GM18498 (cell line): Measurements from ENCODE around the gene DUXB.

ENCODE experiments used
- ATAC-seq: cut with Tn5 transposase; IDR thresholded peaks from one replicate; pipeline ENCODE4 v1.9.1; 2021; ENCODE audit warnings: mild to moderate bottlenecking, moderate library complexity; ENCODE audit not compliant: unreplicated experiment

The DUXB gene, protein sequence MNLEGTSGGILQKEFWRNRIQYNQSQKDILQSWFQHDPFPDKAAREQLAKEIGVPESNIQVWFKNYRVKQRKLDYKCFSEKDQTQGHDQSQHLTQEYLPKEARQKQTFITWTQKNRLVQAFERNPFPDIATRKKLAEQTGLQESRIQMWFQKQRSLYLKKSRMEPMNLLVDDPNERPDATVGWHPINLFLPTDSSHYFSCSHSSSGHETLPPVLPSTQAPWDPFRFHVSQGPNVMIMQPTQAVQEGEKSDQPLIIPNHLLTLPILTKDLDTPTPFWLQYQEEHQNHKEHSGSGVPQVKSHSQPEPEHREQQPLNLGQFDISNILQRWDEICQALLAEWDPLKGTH

DNA sequence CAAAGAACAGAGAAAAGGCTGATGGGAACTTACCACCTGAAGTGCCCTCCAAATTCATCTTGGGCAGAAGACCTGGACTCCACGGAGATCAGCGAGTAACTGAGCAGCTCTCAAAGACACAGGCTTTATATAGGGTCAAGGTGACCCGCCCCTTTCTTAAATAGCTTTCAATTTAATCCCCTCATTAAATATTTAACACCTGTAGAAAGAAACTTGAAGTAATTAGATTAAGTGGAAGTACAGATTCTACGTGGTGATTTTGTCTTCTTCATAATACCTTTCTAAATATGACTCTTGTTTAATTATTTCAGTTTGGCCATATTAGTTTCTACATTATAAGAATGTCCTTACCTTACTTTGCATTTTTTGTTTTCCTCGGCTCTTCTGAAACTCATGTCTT lies at the start of gene DUXB:
TSS of gene DUXB (minus strand) at position 101 of the 400 bp plus-strand sequence. CDS start at position 58, 43 bp downstream.
- no peak for ATAC-seq

DNA sequence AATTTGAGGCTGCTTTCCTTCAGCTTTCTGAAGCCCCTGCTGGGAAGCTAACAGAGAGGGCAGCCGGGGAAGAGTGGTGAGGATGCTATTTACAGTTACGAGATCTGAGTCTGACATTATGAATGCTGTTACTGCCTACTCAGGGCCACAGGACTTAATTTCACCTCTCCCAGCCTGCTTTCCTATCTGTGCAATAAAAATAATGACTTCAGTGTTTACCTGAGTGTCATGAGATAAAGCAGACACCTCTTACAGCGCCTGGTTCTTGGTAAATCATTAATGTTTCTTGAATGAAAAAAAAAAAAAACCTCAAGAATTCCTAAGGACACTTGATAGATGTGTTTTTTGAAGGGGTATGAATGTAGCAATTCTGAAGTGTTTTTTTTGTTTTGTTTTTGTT lies 49.3 kb upstream of the DUXB start:
- ATAC-seq, result no peak

DNA sequence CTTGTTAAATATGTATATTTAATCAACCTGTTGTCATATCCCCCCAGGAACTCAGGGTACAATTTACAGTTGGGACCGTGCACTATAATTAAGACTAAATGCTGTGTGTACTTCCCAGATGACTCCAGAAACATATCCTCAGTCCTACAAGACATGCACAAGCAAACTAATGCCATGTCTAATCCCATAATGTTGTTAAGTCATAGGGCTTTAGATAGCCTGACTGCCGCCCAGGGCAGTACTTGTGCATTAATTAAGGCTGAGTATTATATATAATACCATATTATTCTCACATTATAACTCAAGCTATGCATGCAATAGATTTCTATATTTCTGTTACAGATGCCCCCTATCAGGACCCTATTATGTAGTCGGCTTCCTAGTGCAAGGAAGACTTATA lies 45.1 kb upstream of the DUXB start:
- ATAC-seq, result no peak

DNA sequence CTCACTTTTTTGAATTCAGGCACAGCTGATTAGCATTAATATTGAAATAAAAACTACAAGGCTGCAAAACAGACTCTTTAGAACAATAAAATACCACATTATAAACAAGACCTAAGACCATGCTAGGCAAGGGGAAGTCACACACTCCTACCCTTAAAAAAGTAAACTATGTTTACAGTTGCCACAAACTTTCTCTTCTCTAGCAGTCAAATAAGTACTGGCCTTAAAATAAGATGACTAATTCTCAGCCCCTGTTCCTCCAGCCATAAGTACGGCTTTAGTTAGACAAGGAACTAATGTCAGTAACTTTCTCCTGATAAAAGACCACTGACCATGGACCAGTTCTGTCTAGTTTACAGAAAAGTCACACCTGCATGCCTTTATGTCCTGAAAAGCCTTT lies 44.6 kb upstream of the DUXB start:
- ATAC-seq, result peak; percentile 65

DNA sequence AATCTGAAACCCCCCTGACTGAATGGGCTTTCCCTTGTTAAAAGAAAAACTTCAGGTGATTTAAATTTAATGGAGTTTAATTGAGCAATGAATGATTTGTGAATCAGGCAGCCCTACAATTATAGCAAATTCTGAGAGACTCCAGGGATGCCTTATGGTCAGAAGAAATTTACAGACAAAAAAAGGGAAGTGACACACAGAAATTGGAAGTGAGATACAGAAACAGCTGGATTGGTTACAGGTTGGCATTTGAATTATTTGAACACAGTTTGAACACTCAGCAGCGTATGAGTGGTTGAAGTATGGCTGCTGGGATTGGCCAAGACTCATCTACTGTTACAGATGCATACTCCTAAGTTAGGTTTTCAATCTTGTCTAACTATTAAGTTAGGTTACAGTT lies 44.0 kb upstream of the DUXB start:
- peak; percentile 44 for ATAC-seq

DNA sequence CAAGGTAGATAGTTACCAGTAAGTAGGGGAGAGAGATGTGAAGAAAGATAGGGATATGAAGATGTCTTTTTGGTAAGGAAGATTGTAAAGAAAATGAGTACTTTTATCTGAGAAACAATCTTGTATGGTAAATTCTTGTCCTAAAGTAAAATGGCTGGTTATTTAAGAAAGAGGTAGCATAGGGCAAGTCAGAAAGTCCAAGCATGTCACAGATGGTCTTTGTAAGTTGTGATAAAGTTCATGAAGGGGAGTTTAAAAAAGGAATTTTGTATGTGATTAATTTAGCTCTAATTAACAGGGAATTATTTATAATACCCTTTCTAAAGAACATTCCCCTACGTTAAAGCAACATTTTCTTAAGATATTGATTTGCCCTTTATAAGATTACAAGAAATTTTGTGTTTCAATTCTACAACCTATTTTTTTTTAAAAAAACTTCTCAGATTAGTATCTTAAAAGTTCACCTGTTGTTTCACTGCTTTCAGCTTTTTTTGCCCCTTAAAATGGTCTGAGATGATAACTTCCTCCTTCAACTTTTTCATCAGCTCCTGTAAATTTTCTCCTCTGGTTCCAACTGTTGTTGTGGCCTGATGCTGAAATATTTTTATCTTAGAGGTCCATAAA lies 41.3 kb upstream of the DUXB start:
- ATAC-seq, result no peak

DNA sequence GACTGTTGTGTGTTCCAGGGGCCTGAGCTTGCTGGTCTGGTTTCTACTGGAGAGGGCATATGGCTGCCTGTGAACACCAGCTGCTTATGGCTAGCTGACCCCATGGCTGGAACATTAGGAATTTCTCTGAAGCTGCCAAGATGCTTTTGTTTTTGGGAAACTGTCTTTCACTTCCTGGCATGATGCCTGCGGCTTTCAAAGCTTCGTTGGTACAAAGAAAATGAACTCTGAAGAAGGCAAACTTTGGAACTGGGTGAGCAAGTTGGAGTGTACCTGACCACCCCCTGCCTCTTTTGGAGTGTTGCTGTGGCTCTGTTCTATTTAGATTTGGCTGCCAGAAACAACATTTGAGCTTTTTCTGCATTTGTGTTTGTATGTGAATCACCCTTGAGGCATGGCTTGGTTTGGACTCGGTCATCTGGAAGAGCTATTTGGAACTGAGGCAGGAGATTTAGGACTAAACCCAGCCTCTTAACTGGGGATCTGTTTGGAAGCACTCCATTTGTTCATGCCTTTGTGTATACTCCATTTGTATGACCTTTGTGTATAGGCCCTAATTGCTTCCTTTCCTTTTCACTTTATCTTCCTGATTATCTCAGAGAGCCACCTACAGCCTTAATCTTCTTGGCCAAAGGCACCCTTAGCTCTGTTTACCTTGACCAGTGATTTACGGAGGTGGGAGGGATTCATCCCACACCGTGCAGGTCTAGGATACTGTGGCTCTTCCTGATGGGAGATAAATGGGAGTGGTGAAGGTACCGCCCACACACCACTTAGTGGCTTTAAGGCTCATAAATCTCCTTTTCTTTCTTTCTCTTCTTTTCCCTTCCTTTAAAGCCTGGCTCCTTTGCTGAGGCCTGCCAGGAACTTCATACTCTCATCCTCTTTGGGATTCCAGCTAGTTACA lies 32.3 kb upstream of the DUXB start:
- no peak for ATAC-seq

DNA sequence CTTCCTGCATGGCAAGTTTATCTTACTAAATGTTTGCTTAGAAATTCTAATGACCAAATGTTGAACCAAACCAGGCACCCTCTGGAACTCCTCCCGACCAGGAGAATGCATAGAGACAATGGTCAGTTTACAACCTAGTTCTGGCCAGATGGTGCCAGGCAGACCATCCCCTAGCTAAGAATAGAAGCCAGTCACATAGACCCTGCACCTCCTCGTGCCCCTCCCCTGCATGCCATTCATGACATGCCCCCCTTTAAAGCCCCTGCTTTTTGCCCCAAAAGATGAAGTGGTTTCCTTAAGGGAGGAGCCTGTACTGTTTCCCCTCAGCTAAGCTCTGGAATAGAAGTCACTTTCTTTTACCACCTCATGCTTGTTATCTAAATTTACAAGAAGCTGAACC lies 31.6 kb upstream of the DUXB start:
- ATAC-seq, result no peak

DNA sequence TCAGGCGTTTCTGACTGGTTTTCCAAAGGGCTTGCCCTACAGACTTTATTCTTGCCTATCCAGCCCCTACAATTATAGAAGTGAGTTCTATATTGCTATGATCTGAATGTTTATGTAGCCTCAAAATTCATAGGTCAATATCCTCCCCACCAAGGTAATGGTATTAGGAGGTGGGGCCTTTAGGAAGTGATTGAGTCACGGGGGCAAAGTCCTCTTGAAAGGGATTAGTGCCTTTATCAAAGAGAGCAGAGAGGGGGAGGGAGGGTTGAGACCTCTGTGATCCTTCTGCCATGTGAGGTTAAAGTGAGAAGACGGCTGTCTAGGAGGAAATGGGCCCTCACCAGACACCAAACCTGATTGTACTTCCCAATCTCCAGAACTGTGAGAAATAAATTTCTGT lies 26.0 kb upstream of the DUXB start:
- no peak for ATAC-seq

DNA sequence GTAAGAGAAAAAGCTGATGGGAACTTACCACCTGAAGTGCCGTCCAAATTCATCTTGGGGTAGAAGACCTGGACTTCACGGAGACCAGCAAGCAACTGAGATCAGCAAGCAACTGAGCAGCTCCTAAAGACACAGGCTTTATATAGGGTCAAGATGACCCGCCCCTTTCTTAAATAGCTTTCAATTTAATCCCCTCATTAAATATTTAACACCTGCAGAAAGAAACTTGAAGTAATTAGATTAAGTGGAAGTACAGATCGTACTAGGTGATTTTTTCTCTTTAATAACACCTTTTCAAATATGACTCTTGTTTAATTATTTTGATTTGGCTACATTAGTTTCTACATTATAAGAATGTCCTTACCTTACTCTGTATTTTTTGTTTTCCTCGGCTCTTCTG lies 25.1 kb upstream of the DUXB start, which contains the start of gene CPHXL:
TSS of gene CPHXL (minus strand) at position 101 of the 400 bp plus-strand sequence. CDS start at position 53, 48 bp downstream.
- no peak for ATAC-seq

DNA sequence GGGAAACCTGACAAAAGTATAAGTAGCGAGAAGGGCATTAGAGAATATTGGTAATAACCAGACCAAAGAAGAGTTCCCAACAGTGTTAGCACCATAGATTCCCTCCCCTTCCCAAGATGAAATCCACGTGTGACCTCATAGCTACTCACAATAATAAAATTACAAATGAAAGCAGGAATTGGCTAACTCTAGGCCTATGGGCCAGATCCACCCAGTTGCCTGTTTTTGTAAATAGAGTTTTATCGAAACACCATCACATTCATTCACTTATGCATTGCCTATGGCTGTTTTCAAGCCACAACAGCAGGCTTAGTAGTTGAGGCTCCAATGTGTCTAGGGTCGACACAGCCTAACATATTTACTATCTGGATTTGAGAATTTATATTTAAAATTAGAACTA lies 17.2 kb upstream of the DUXB start:
- ATAC-seq, result no peak

DNA sequence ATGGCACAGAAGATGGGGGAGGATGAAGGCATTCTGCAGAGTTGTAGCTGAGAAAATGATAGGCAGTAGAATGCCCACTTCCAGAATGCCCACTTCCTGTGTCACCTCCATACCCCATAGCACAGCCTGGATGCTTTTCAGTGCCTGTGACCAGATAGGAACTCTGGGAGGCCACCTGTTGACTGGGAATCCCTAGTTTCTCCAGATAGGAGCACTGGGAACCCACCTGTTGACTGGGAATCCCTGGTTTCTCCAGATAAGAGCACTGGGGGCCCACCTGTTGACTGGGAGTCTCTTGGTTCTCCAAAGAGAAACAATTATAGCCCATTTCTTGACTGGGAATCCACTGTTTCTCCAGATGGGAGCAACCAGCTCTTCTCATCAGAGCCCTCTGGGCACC lies 13.4 kb upstream of the DUXB start:
- ATAC-seq, result no peak

DNA sequence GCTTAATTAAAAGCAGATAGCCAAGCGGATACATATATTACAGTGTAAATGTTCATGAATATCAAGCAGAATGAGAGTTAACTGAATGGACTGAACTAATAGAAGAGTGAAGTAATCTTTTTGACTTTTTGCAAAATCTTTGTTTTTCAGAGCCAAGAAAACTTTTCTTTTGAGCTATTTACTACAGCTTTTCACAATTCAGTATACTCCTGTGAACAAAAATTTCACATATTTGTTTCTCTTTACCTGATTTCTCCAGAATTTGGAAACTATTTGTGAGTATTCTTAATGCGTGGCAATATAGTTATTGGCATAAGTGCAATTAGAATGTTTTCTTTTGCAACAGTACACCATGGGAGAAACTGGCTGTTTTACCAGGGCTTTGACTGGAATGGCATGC lies 9.1 kb upstream of the DUXB start:
- ATAC-seq, result no peak

DNA sequence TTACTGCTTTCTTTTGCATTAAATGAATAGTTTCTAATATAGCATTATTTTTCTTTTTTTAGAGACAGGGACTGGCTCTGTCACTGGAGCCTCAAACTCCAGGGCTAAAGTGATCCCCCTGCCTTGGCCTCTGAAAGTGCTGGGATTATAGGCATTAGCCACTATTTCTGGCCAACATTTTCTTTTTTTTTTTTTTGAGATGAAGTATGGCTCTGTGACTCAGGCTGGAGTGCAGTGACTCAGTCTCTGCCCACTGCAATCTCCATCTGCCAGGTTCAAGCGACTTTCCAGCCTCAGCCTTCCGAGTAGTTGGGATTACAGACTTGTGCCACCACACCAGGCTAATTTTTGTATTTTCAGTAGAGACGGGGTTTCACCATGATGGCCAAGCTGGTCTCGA lies 2.0 kb upstream of the DUXB start:
- ATAC-seq, result no peak

DNA sequence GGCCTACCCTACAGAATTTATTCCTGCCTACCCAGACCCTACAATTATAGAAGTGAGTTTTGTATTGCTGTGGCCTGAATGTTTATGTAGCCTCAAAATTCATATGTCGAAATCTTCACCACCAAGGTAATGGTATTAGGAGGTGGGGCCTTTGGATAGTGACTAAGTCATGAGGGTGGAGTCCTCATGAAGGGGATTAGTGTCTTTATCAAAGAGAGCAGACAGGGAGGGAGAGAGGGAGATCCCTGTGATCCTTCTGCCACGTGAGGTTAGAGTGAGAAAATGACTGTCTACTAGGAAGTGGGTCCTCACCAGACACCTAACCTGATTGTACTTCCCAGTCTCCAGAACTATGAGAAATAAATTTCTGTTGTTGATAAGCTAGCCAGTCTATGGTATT lies 981 bp upstream of the DUXB start:
- no peak for ATAC-seq

DNA sequence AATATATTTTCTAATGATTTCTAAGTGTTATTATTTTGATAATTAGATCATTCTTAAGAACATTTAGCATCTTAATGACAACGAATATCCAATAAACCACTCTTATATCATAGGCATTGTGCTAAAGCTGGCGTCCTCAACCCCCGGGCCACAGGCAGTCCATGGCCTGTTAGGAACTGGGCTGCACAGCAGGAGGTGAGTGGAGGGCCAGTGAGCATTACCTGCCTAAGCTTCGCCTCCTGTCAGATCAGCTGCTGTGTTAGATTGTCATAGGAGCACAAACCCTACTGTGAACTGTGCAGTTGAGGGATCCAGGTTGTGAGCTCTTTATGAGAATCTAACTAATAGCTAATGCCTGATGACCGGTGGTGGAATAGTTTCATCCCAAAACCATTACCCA lies 3.7 kb downstream of the DUXB start:
- ATAC-seq, result no peak

DNA sequence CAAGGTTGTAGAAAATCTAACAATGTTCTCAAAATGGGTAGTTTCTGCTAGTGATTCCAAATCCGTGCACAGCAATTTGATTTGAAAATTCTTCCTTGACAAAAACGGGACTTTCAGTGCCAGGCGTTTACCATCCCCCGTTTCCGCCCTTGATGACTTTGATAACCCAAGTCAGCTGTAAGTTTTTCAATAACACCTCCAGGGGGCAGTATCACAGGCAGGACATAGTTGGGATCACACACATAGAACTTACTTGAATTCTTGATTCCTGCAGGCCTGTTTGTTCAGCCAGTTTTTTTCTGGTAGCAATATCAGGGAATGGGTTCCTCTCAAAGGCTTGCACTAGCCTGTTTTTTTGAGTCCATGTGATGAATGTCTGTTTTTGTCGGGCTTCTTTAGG lies 5.6 kb downstream of the DUXB start:
- no peak for ATAC-seq

DNA sequence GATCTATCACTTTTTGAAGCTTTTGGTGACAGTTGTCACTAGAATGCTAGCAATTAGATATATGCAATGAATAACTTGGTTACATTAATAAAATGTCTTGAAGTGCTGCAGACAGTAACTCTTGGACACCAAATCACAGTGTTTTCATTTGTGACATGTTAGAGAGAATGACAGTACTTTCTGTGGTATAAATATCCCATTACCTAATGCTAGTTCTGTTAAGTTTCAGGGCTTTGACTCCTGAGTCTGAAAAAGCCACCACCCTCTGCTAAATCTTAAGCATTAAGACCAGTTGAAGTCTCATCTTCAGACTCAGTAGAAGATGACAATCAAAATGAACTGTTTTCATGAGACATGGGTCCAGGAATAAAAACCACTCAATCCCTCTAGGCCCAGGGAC lies 13.9 kb downstream of the DUXB start:
- no peak for ATAC-seq

DNA sequence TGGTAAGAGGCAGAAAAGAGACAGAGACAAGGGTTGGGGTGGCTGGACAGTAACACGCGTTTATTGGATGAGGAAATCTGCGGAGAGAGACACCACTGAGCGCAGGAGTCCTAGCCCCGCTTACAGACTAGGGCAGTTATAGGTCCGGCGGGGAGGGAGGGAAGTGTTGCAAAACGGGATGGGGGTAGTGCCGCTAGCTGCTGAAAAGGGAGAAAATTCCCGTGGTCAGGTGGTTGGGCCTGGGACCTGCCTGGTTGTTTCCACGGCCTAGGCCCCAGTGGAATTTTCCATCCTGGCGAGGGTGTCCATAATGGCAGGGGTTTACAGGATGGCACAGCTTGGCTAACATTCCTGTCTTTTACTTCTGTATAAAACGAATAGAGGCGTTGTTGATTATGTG lies 19.0 kb downstream of the DUXB start:
- ATAC-seq, result no peak

DNA sequence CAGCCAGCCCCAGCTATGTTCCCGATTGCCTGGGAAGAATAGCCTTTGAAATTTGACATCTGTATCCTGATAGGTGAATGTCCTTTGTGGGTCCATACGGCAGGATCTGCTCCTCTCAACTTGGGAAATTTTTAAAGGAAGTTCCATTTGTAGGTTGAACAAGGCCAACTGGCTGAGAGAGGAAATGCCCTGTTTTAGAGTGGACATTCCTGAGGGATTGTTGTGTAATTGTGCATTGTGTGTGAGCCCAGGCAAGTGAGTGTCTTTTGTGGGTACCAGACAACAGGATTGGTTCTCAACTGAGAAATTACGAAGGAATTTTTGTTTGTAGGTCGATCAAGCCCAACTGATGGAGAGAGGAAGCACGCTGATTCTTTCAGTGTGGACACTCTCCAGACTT lies 21.9 kb downstream of the DUXB start:
- ATAC-seq, result no peak

DNA sequence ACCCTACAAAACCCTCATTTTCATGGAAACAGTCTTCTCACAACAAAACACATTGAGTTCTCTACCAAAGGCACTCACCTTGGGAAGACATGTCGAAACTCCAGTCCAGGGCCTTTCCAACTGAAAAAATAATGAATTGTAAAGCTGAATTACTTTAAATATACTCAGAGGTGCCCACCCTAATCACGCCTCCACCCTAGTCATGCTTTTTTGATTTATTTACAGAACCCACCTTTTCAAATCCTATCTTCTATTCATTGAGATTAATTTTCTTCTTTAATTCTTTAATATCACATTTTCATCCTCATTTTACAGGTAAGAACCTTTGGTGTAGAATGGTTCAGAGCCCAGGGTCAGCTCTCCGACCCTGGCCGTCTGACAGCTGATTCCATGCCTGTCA lies 24.4 kb downstream of the DUXB start, which contains the start of gene CPHXL2:
TSS of gene CPHXL2 (minus strand) at position 101 of the 400 bp plus-strand sequence. CDS start at position 91, 10 bp downstream.
- no peak for ATAC-seq

DNA sequence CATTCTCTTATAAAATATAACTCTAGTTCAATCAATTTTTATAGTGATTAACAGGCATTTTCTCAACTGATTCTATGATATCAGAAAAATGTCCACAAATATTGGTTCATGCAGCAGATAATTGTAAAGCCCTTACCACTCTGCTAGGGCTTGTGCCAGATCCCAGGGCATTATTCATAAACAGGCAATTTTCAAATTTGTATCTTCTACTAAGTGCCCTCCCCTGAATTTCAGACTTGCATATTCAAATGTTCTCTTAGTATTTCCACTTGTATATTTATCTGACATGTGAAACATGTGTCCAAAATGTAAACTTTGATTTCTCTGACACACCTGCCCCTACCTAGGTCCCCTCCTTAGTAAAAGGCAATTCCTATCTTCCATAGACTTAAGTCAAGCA lies 33.8 kb downstream of the DUXB start:
- ATAC-seq, result no peak
